ENCODE results near the gene TSSC4.

Gene TSSC4

DNA sequence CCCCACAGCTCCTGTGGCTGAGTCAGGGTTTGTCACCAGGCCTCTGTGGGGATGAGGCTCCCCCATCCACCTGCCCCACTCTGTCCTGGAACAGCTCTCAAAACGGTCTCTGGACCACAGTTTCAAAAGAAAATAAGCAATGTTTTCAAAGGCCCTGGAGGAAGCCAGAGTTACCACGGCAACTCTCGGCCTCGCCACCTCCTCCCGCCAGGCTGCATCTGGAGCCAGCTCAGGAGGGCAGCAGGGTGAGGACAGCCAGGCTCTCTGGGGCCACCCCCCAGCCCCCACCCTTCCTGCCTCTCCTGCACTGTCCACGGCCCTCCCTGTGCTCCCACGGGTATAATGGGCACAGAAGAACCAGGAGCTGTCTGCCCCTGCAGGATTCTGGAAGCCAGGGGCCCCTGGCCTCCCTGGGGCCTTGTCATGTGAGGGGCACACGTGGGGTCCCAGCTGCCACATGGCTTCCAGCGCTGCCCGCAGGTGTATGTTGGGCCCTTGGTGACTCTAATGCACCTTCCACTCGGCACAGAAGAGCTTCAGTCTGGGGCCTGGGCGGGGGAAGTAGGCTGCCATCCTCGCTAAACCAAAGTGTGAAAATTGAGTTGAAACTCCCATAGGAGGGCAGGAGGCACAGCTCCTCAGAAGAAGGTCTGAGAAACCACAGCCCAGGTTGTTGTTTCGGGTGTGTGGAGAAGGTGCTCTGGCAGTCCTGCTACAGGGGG, 13.1 kb upstream of the TSSC4 start:
- TF ChIP-seq ZNF274 (IDR thresholded peaks at IDR 0.05; ENCODE audit: low read depth, low read length), result no peak
- H3K4me3 ChIP-seq (ENCODE audit: low read length), result peak overlapping the region; percentile 21; the same call in 1 of the 2 replicates

GRCh38 chr11:2388431-2389376, 11.8 kb upstream of the TSSC4 start:
- TF ChIP-seq ZNF274 (IDR thresholded peaks at IDR 0.05; ENCODE audit: low read depth, low read length), result no peak
- no peak overlapping the region; the same call in 1 of the 2 replicates for H3K4me3 ChIP-seq (ENCODE audit: low read length)

- no peak overlapping the region; the same call in 1 of the 2 replicates for H3K4me3 ChIP-seq (ENCODE audit: low read length)
- no peak for TF ChIP-seq ZNF274 (IDR thresholded peaks at IDR 0.05; ENCODE audit: low read depth, low read length)
These were observed 11.0 kb upstream of the TSSC4 start for GRCh38 chr11:2389377-2390026.

- no peak for TF ChIP-seq ZNF274 (IDR thresholded peaks at IDR 0.05; ENCODE audit: low read depth, low read length)
- H3K4me3 ChIP-seq (ENCODE audit: low read length), result no peak overlapping the region
These were observed 10.3 kb upstream of the TSSC4 start for GRCh38 chr11:2390091-2390724.

DNA sequence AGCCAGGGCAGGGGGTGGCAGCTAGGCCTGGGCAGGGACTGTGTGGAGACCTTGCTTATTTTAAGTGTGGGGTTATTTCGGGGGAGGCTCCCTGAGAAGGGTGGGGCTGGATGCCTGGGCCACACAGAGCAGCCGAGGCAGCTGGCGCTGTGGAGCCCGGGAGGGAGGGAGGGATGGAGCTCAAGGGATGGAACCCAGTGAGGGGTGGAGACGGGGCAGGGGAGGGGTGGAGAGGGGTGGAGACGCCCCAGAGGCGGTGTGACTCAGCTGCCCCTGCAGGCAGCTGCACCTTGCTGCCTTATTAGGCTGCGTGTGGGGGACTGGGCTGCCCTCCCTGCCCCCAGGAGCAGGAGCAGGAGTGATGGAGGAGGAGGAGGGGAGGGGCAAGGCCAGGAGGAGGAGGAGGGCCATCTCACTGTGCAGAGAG, 9.8 kb upstream of the TSSC4 start:
- TF ChIP-seq ZNF274 (IDR thresholded peaks at IDR 0.05; ENCODE audit: low read depth, low read length), result no peak

DNA sequence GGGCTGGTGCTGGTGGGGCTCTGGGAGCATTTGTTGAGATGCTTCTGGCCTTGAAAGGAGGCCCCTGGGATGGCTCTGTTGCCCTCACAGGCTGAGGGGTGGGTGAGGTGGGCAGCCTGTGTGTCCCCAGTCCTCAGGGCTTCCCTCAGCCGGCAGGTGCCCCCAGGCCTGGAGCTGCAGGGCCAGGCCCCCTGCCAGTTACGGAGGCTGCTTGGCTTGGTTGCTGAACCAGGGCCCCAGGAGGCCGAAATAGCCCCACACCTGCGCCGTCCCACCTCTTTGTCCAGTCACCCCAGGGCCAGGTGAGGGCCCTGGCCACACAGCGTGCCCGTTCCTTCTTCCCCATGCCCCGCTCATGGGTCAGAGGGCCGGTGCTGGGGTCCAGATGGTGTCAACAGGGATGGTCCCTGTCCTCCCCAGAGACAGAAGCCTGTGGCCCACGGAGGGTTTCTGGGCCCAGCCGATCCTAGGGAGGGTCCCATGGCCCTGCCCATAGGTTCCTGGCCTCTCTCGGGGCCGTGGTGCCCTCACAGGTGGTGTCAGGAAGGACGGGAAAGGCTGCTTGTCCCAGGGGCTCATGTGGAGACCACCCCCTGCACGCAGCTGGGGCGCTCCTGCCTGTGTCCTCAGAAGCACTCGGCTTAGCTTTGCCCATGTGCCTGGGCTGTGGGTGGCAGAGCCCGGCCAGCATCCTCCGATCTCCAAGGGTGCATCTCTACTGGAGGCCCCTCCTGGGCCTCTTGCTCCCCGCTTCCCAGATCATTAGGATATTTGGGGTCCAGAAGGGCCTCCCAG, 9.2 kb upstream of the TSSC4 start:
- no peak overlapping the region for H3K4me3 ChIP-seq (ENCODE audit: low read length)
- TF ChIP-seq ZNF274 (IDR thresholded peaks at IDR 0.05; ENCODE audit: low read depth, low read length), result no peak

More for the DNA sequence above, 9.8 kb upstream of the TSSC4 start:
- no peak overlapping the region for H3K4me3 ChIP-seq (ENCODE audit: low read length)

DNA sequence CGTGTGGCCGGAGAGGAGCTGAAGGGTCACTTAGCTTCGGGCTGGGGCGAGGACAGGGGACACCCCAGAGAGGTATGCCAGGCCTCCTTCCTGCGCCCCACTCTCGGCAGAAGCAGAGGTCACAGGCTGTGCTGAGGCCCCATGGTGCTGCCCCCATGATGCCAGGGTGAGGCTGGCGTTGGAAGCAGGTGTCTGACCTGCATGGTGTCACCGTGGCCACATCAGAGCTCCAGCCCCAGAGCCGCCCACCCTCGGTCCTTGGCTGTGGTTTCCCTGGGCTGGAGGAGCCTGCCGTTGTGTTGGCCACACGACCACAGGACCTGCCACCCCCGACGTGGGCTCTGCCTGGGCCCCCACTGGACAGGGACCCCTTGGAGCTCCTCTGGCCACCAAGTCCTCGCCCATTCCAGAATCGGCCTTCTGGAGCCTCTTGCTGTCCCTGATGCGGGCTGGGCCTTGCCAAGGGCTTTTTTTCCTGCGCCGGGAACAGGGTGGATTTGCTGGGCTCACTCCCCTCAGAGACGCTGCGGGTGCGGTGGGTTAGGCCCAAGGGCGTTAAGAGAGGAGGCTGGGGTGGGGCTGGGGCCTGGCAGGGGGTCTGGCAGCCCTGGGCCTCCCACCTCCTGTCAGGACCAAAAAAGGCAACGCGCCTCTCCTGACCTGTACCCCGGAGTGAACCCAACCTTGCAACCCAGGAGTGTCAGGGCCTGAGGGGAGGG, 8.2 kb upstream of the TSSC4 start:
- no peak for TF ChIP-seq ZNF274 (IDR thresholded peaks at IDR 0.05; ENCODE audit: low read depth, low read length)
- H3K4me3 ChIP-seq (ENCODE audit: low read length), result no peak overlapping the region

DNA sequence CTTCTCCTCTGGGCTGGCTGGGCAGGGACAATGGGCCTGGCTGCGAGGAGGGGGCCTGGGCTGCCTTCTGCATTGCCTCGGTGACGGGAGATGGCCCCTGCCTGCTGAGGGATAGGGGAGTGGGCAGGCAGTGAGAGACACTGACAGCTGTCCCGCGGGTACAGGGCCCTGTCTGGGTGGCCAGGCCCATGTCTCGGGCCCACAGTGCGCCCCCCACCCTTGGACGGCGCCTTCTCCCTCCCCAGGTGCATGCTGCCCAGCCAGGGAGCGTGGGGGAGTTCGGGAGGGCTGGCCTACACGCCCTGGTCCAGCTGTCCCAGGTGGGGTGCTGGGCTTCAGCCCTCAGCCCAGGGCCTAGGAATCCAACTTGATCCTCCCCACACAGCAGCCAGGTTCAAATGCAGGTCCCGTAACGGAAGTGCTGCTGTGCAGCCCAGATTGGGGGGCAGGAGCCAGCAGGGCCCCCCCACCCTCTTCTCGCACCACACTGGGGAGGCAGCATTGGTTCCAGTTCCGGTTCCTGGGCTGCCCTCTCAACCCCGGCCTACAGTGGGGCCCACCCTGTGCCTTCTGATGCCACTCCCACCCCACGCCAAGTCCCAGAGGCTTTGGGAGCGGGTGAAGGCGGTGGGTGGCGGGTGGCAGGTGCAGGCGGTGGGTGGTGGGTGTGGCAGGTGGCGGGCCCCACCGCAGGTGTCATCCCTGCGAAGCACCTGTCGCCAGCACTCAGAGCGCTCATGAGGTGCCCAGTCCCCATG, 7.3 kb upstream of the TSSC4 start:
- TF ChIP-seq ZNF274 (IDR thresholded peaks at IDR 0.05; ENCODE audit: low read depth, low read length), result no peak

DNA sequence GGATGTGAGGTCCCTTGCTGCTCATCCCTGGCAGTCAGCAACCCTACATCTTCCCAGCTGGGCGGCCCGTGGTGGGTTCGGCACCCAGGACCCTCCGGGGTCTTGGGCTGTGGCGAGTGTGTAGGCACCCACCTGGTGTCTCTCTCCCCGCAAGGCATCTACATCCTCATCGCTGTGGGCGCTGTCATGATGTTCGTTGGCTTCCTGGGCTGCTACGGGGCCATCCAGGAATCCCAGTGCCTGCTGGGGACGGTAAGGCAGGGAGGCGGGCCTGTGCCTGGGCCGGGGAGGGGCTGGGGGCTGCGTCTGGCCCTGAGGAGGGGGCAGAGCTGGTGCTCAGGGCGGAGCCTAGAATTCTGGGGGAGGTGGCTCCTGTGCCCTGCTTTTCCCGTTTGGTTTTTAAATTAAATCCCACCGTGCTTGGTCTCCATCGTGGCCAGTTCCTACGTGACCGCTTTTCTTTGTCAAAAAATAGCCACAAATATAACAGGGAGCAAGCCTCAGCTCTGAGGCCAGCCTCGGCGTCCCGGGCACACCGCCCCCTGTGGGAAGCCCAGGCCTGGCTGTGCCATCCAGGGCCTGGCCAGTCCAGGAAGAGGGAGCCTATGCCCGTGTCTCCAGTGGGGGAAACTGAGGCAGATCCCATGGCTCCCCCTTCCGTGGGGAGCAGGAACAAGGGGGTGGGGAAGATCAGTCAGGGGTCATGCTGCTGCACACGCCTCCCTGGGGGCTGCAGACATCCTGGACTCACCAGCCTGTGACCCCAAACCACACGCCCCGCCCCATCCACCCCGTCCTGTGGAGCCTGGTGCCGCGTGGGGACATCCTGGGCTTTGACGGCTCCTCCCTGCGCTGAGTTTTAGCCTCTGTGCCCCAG, 6.4 kb upstream of the TSSC4 start:
- no peak for TF ChIP-seq ZNF274 (IDR thresholded peaks at IDR 0.05; ENCODE audit: low read depth, low read length)
- no peak overlapping the region; the same call in 1 of the 2 replicates for H3K4me3 ChIP-seq (ENCODE audit: low read length)

More for the DNA sequence above, 7.3 kb upstream of the TSSC4 start:
- no peak overlapping the region for H3K4me3 ChIP-seq (ENCODE audit: low read length)

GRCh38 chr11:2394818-2395105, 5.8 kb upstream of the TSSC4 start:
- no peak overlapping the region for H3K4me3 ChIP-seq (ENCODE audit: low read length)
- TF ChIP-seq ZNF274 (IDR thresholded peaks at IDR 0.05; ENCODE audit: low read depth, low read length), result no peak

DNA sequence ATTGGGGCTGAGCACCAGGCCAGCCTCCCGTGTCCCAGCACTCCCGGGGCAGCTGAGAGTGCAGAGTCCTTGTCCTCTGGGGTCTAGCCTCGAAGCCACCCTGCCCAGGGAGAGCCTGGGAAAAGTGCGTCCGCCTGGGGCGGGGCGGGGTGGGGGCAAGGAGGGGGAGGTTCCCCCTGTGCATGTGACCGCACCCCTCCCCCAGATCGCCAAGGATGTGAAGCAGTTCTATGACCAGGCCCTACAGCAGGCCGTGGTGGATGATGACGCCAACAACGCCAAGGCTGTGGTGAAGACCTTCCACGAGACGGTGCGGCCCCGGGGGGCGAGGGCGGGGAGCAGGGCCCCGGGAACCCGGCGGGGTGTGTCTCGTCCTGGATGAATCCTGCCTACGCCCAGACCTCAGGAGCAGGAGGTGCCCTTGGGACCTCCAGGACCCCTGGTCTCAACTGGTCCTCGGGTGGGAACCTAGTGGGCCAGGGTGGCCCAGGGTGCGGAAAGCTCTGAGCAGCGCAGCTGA, 5.3 kb upstream of the TSSC4 start:
- H3K4me3 ChIP-seq (ENCODE audit: low read length), result no peak overlapping the region
- TF ChIP-seq ZNF274 (IDR thresholded peaks at IDR 0.05; ENCODE audit: low read depth, low read length), result no peak
